Thoracic aorta (tissue), 2 donors: ENCODE data around the gene TBATA. TPM values are rescaled to one million over a fixed set of nuclear protein-coding genes. Genes with fewer than 3 reads are reported as not detected.

Experiments used
- ATAC-seq: fragments of 150-250 bp; one replicate; pipeline ENCODE4 v1.8.0; 2017; ENCODE audit warnings: low read depth; ENCODE audit not compliant: insufficient number of reproducible peaks, low FRiP score
- DNase-seq: peaks from one replicate; pipeline ENCODE4 v3.0.0-alpha.2; 2020; ENCODE audit warnings: low spot score
- H3K27ac ChIP-seq, 2 donors: fragments of 200-600 bp; sonication (generic); 1 replicate in 1 of 2; 2 replicates in 1 of 2; pipeline ENCODE4 v1.5.1; 2016; ENCODE audit warnings: mild to moderate bottlenecking in 2 of 2, moderate library complexity in 2 of 2
- H3K27me3 ChIP-seq: fragments of 200-600 bp; sonication (generic); replicated peaks from 2 replicates; pipeline ENCODE4 v1.6.0; 2016; ENCODE audit warnings: mild to moderate bottlenecking; ENCODE audit not compliant: insufficient read depth
- H3K36me3 ChIP-seq: fragments of 200-600 bp; sonication (generic); one replicate; pipeline ENCODE4 v1.5.1; 2016
- H3K4me1 ChIP-seq, 2 donors: fragments of 200-600 bp; sonication (generic); 1 replicate in 1 of 2; 2 replicates in 1 of 2; pipeline versions ENCODE4 v1.5.1 to v1.6.0; 2016; ENCODE audit warnings: low read depth in 2 of 2, mild to moderate bottlenecking in 1 of 2; ENCODE audit not compliant: control insufficient read depth in 1 of 2
- H3K4me3 ChIP-seq: fragments of 200-600 bp; sonication (generic); 2 replicates; pipeline ENCODE4 v1.5.1; 2016; ENCODE audit warnings: mild to moderate bottlenecking
- H3K9me3 ChIP-seq: fragments of 200-600 bp; sonication (generic); 2 replicates; pipeline ENCODE4 v1.5.1; 2016
- total RNA-seq, 2 donors: library from RNA; depleted of rRNA; stranded (reverse); fragments of >200 nt; gene quantifications; one replicate each; pipeline versions ENCODE4 v1.1.0 to v1.2.3, GENCODE V29; 2016
- TF ChIP-seq, protein P1 (sequence below): fragments of 200-600 bp; sonication (generic); IDR thresholded peaks from one replicate; pipeline ENCODE4 v1.5.1; 2019; ENCODE audit warnings: antibody characterized with exemption

The TBATA gene
- total RNA-seq, 2 donors from 2014 or later = not detected

- DNase-seq (no peak), ATAC-seq (no peak)
- TF ChIP-seq, protein P1, sequence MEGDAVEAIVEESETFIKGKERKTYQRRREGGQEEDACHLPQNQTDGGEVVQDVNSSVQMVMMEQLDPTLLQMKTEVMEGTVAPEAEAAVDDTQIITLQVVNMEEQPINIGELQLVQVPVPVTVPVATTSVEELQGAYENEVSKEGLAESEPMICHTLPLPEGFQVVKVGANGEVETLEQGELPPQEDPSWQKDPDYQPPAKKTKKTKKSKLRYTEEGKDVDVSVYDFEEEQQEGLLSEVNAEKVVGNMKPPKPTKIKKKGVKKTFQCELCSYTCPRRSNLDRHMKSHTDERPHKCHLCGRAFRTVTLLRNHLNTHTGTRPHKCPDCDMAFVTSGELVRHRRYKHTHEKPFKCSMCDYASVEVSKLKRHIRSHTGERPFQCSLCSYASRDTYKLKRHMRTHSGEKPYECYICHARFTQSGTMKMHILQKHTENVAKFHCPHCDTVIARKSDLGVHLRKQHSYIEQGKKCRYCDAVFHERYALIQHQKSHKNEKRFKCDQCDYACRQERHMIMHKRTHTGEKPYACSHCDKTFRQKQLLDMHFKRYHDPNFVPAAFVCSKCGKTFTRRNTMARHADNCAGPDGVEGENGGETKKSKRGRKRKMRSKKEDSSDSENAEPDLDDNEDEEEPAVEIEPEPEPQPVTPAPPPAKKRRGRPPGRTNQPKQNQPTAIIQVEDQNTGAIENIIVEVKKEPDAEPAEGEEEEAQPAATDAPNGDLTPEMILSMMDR = no peak
- no peak overlapping the region for H3K27ac ChIP-seq
- H3K27me3 ChIP-seq = no peaks in the 10 kb centered on the region
- H3K9me3 ChIP-seq = no peaks in the 10 kb centered on the region
- H3K4me3 ChIP-seq = no peak overlapping the region
- H3K4me1 ChIP-seq = peaks cover 0 to 6% of the 10 kb centered on the region in 2 donors
- peaks cover 9% of the 10 kb centered on the region for H3K36me3 ChIP-seq
These were observed 37.1 kb upstream of the TBATA start for GRCh38 chr10:70822076-70822820.

DNA sequence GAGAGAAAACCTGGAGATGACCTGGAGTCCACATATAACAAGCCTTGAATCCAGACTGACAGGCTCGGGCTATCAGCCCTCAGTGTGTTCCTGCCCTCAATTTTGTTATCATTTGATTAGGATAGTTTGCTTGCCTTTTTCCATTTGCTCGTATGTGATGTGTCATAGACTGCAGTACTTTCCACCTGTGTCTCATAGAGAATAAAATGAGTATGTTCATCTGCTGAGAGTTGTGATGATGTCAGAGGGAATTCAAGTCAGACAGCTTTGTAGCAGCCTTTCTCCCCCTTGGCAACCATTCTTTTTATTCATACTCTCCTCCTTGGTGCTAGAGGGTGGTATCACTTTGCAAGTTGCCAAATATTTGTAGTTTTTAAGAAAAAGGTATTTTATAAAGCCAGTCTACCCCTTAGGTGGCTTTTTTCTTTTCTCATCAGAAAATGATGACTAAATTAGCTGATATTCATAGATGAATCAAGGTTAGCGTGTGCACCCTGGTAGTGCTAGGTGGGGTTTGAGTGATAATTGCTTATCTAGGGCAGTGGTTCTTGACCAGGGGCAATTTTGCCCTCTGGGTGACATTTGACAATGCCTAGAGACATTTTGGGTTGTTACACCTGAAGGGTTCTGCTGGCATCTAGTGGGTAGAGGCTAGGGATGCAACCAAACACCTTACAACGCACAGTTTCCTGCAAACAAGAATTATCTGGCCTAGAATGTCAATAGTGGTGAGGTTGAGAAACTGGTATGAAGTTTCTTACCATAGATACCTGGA, 36.0 kb upstream of the TBATA start:
- peaks cover 9% of the 10 kb centered on the region for H3K36me3 ChIP-seq
- H3K9me3 ChIP-seq = no peaks in the 10 kb centered on the region
- DNase-seq (no peak), ATAC-seq (no peak)
- no peak overlapping the region for H3K27ac ChIP-seq
- H3K27me3 ChIP-seq = no peaks in the 10 kb centered on the region
- TF ChIP-seq, protein P1 = no peak
- H3K4me3 ChIP-seq = no peak overlapping the region
- H3K4me1 ChIP-seq = peaks cover 4 to 11% of the 10 kb centered on the region in 2 donors

- no peaks in the 10 kb centered on the region for H3K27me3 ChIP-seq
- H3K4me3 ChIP-seq = peak overlapping the region; percentile 85
- TF ChIP-seq, protein P1 = no peak
- DNase-seq = peak; percentile 11
- peaks cover 4 to 18% of the 10 kb centered on the region in 2 donors for H3K4me1 ChIP-seq
- peak overlapping the region; percentile 86 to 90 for H3K27ac ChIP-seq
- ATAC-seq = peak; percentile 72
- H3K9me3 ChIP-seq = no peaks in the 10 kb centered on the region
- H3K36me3 ChIP-seq = peaks cover 9% of the 10 kb centered on the region
These were observed 31.2 kb upstream of the TBATA start for GRCh38 chr10:70816220-70816894.

DNA sequence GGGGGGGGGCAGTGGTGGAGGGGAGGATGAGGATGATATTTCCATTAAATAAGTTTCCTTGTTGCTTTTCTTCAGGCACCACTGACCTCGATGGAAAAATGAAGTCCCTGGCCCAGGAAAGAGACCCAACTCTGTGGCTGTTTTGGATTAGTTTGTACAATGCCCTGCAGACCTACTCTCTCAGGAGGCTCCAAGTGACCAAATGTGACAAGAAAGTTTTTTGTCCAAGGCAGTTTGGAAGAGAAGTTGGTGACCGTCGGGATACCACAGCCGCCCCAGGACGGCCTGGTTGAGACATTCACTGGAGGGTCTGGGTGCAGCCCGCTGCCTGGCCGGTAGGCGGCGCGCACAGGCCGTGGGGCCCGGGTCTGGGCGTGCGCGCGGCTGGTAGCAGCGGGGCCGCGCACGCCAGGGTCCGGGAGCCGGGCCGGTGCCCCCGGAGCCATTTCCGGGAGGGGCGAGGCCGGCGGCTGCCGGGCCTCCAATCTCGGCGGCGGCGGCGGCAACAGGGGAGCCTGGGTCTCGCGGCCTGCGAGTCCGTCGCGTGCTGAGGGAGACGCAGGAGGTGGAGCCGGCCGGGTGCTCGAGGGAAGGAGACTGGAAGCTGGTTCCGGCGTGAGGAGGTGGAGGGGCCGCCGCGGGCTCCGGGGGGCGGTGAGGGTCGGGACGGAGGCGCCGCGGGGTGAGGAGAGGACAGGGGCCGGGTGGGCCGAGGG, 30.5 kb upstream of the TBATA start, which contains the start of gene SGPL1:
TSS of gene SGPL1 (plus strand) at position 445 of the 716 bp plus-strand sequence. CDS start 906 bp downstream, outside the sequence.
- peak; percentile 88 for ATAC-seq
- peaks cover 5% of the 10 kb centered on the region for H3K36me3 ChIP-seq

More for the DNA sequence above, 30.5 kb upstream of the TBATA start, which contains the start of gene SGPL1:
- Histone ChIP-seq H3K27me3 (no peaks in the 10 kb centered on the region), H3K4me3 (peak within 1 kb of the TSS; percentile 85), H3K4me1 (peaks cover 4 to 18% of the 10 kb centered on the region in 2 donors), H3K27ac (peak within 1 kb of the TSS; percentile 86 to 90), H3K9me3 (no peaks in the 10 kb centered on the region)
- peak; percentile 53 for DNase-seq
- TF ChIP-seq, protein P1 = peak; percentile 95
